ENCODE results near the gene PCDHGA1. TPM values are rescaled to one million over a fixed set of nuclear protein-coding genes. Genes with fewer than 3 reads are reported as not detected.
"Not testable (repeated sequence)": the region's sequence is repeated elsewhere in the genome, so short reads cannot be mapped to it uniquely, and the experiment has no call there.

PCDHGA1 gene
- polyA plus RNA-seq, 2 donors: 0.13 to 0.22 TPM

GRCh38 chr5:141345327-141345726 is 15.0 kb downstream of the PCDHGA1 start:
- Histone ChIP-seq H3K9me3 (ENCODE audit: control insufficient read depth in 2 of 2, insufficient read depth in 1 of 2, low read depth in 1 of 2, low read length in 1 of 2) (peaks cover 20 to 33% of the 10 kb centered on the region in 2 donors), H3K27ac (ENCODE audit: low read depth in 2 of 2, low read length in 1 of 2) (no peak overlapping the region), H3K4me1 (ENCODE audit: control insufficient read depth in 2 of 2, insufficient read depth in 2 of 2, low read length in 1 of 2) (no peaks in the 10 kb centered on the region), H3K36me3 (ENCODE audit: control insufficient read depth in 2 of 2, insufficient read depth in 2 of 2, low read length in 1 of 2) (no peaks in the 10 kb centered on the region), H3K27me3 (ENCODE audit: control insufficient read depth in 1 of 2, insufficient read depth in 2 of 2, low read length in 2 of 2) (peaks cover 0 to 4% of the 10 kb centered on the region in 2 donors), H3K4me3 (ENCODE audit: low read depth in 1 of 2, low read length in 2 of 2) (no peak overlapping the region)
- WGBS, 2 donors: 37% methylated on average over 20 of the region's 20 CpGs

DNA sequence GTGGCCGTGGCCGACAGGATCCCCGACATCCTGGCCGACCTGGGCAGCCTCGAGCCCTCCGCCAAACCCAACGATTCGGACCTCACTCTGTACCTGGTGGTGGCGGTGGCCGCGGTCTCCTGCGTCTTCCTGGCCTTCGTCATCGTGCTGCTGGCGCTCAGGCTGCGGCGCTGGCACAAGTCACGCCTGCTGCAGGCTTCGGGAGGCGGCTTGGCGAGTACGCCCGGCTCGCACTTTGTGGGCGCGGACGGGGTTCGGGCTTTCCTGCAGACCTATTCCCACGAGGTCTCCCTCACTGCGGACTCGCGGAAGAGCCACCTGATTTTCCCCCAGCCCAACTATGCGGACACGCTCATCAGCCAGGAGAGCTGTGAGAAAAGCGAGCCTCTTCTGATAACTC is 15.7 kb downstream of the PCDHGA1 start:
- WGBS, 2 donors: 45 to 49% methylated on average over 20 to 27 of the region's 35 CpGs
- H3K9me3 ChIP-seq (ENCODE audit: control insufficient read depth in 2 of 2, insufficient read depth in 1 of 2, low read depth in 1 of 2, low read length in 1 of 2): peaks cover 20 to 32% of the 10 kb centered on the region in 2 donors

GRCh38 chr5:141349917-141350619 is 19.8 kb downstream of the PCDHGA1 start, which contains the start of gene PCDHGB1:
Gene PCDHGB1 (plus strand): TSS chr5:141350099. CDS start chr5:141350261, 162 bp downstream.
- H3K4me3 ChIP-seq (ENCODE audit: low read depth in 1 of 2, low read length in 2 of 2): peak within 1 kb of the TSS in 1 of 2 donors; percentile 37
- H3K27ac ChIP-seq (ENCODE audit: low read depth in 2 of 2, low read length in 1 of 2): no peak within 1 kb of the TSS
- H3K9me3 ChIP-seq (ENCODE audit: control insufficient read depth in 2 of 2, insufficient read depth in 1 of 2, low read depth in 1 of 2, low read length in 1 of 2): peaks cover 17 to 38% of the 10 kb centered on the region in 2 donors
- peaks cover 0 to 2% of the 10 kb centered on the region in 2 donors for H3K4me1 ChIP-seq (ENCODE audit: control insufficient read depth in 2 of 2, insufficient read depth in 2 of 2, low read length in 1 of 2)
- no peaks in the 10 kb centered on the region for H3K36me3 ChIP-seq (ENCODE audit: control insufficient read depth in 2 of 2, insufficient read depth in 2 of 2, low read length in 1 of 2)
- H3K27me3 ChIP-seq (ENCODE audit: control insufficient read depth in 1 of 2, insufficient read depth in 2 of 2, low read length in 2 of 2): peaks cover 0 to 3% of the 10 kb centered on the region in 2 donors
- 25 to 26% methylated on average over 29 of the region's 29 CpGs for WGBS, 2 donors

More for the DNA sequence above, 15.7 kb downstream of the PCDHGA1 start:
- not testable (repeated sequence) for H3K27ac ChIP-seq (ENCODE audit: low read depth in 2 of 2, low read length in 1 of 2); H3K4me1 ChIP-seq (ENCODE audit: control insufficient read depth in 2 of 2, insufficient read depth in 2 of 2, low read length in 1 of 2); H3K4me3 ChIP-seq (ENCODE audit: low read depth in 1 of 2, low read length in 2 of 2); H3K36me3 ChIP-seq (ENCODE audit: control insufficient read depth in 2 of 2, insufficient read depth in 2 of 2, low read length in 1 of 2); H3K27me3 ChIP-seq (ENCODE audit: control insufficient read depth in 1 of 2, insufficient read depth in 2 of 2, low read length in 2 of 2)

DNA sequence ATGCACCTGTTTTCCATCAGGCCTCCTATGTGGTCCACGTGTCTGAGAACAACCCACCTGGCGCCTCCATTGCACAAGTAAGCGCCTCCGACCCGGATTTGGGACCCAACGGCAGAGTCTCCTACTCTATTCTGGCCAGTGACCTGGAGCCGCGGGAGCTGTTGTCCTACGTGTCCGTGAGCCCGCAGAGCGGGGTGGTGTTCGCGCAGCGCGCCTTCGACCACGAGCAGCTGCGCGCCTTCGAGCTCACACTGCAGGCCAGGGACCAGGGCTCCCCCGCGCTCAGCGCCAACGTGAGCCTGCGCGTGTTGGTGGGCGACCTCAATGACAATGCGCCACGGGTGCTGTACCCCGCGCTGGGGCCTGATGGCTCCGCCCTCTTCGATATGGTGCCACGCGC is 21.3 kb downstream of the PCDHGA1 start:
- Histone ChIP-seq H3K4me1 (ENCODE audit: control insufficient read depth in 2 of 2, insufficient read depth in 2 of 2, low read length in 1 of 2) (peaks cover 0 to 2% of the 10 kb centered on the region in 2 donors), H3K27ac (ENCODE audit: low read depth in 2 of 2, low read length in 1 of 2) (no peak overlapping the region), H3K27me3 (ENCODE audit: control insufficient read depth in 1 of 2, insufficient read depth in 2 of 2, low read length in 2 of 2) (peaks cover 0 to 3% of the 10 kb centered on the region in 2 donors), H3K4me3 (ENCODE audit: low read depth in 1 of 2, low read length in 2 of 2) (no peak overlapping the region), H3K36me3 (ENCODE audit: control insufficient read depth in 2 of 2, insufficient read depth in 2 of 2, low read length in 1 of 2) (no peaks in the 10 kb centered on the region), H3K9me3 (ENCODE audit: control insufficient read depth in 2 of 2, insufficient read depth in 1 of 2, low read depth in 1 of 2, low read length in 1 of 2) (peaks cover 25 to 46% of the 10 kb centered on the region in 2 donors)
- 40 to 42% methylated on average over 31 to 36 of the region's 36 CpGs for WGBS, 2 donors

DNA sequence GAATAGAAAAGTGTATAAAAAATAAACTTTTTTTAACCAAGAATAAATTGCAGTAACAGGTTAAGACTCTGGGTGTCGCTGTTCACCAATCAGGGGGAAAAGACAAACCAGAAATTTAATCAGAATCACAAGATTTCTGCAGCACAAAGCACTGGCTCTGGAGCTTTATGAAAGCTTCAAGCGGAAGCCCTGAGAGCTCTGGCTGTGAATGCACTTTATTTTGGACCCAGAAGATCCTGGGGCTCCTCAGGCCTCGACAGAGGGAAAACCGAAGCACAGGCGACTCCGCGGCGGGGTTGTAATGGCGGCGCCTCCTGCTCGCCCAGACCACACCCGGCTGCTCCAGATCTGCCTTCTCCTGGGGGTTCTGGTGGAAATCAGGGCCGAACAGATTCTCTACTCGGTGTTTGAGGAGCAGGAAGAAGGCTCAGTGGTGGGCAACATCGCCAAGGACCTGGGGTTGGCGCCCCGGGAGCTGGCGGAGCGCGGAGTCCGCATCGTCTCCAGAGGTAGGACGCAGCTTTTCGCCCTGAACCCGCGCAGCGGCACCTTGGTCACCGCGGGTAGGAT is 24.7 kb downstream of the PCDHGA1 start, which contains the start of gene PCDHGA4:
Gene PCDHGA4, plus strand, starts transcription at position 122 of the 570 bp plus-strand sequence. Its CDS starts 87 bp downstream, at position 209.
- Histone ChIP-seq H3K4me1 (ENCODE audit: control insufficient read depth in 2 of 2, insufficient read depth in 2 of 2, low read length in 1 of 2) (peaks cover 0 to 2% of the 10 kb centered on the region in 2 donors), H3K4me3 (ENCODE audit: low read depth in 1 of 2, low read length in 2 of 2) (peak within 1 kb of the TSS in 1 of 2 donors; percentile 27), H3K27me3 (ENCODE audit: control insufficient read depth in 1 of 2, insufficient read depth in 2 of 2, low read length in 2 of 2) (peaks cover 0 to 3% of the 10 kb centered on the region in 2 donors), H3K9me3 (ENCODE audit: control insufficient read depth in 2 of 2, insufficient read depth in 1 of 2, low read depth in 1 of 2, low read length in 1 of 2) (peaks cover 32 to 53% of the 10 kb centered on the region in 2 donors), H3K27ac (ENCODE audit: low read depth in 2 of 2, low read length in 1 of 2) (no peak within 1 kb of the TSS), H3K36me3 (ENCODE audit: control insufficient read depth in 2 of 2, insufficient read depth in 2 of 2, low read length in 1 of 2) (no peaks in the 10 kb centered on the region)
- WGBS, 2 donors: 23 to 25% methylated on average over 29 of the region's 29 CpGs

DNA sequence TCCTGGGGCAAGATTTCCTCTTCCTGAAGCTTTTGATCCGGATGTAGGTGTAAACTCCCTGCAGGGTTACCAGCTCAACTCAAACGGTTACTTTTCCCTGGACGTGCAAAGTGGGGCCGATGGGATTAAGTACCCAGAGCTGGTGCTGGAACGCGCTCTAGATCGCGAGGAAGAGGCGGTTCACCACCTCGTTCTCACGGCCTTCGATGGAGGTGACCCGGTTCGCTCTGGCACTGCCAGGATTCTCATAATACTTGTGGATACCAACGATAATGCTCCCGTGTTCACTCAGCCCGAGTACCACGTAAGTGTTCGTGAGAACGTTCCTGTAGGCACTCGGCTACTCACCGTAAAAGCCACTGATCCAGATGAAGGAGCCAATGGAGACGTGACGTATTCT is 25.3 kb downstream of the PCDHGA1 start:
- WGBS, 2 donors: 55 to 56% methylated on average over 24 of the region's 24 CpGs
- H3K27me3 ChIP-seq (ENCODE audit: control insufficient read depth in 1 of 2, insufficient read depth in 2 of 2, low read length in 2 of 2): peaks cover 0 to 8% of the 10 kb centered on the region in 2 donors
- peaks cover 31 to 54% of the 10 kb centered on the region in 2 donors for H3K9me3 ChIP-seq (ENCODE audit: control insufficient read depth in 2 of 2, insufficient read depth in 1 of 2, low read depth in 1 of 2, low read length in 1 of 2)
- no peaks in the 10 kb centered on the region for H3K36me3 ChIP-seq (ENCODE audit: control insufficient read depth in 2 of 2, insufficient read depth in 2 of 2, low read length in 1 of 2)
- peaks cover 0 to 2% of the 10 kb centered on the region in 2 donors for H3K4me1 ChIP-seq (ENCODE audit: control insufficient read depth in 2 of 2, insufficient read depth in 2 of 2, low read length in 1 of 2)
- no peak overlapping the region for H3K27ac ChIP-seq (ENCODE audit: low read depth in 2 of 2, low read length in 1 of 2)
- H3K4me3 ChIP-seq (ENCODE audit: low read depth in 1 of 2, low read length in 2 of 2): no peak overlapping the region

DNA sequence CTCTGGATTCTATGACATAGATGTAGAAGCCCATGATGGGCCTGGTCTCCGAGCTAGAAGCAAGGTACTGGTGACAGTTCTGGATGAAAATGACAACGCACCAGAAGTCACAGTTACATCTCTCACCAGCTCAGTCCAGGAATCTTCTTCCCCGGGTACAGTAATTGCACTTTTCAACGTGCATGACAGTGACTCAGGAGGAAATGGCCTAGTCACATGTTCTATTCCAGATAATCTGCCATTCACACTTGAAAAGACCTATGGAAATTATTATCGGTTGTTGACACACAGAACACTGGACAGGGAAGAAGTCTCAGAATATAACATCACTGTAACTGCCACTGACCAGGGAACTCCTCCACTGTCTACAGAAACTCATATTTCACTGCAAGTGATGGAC is 25.8 kb downstream of the PCDHGA1 start:
- H3K27me3 ChIP-seq (ENCODE audit: control insufficient read depth in 1 of 2, insufficient read depth in 2 of 2, low read length in 2 of 2): peaks cover 0 to 5% of the 10 kb centered on the region in 2 donors
- no peaks in the 10 kb centered on the region for H3K36me3 ChIP-seq (ENCODE audit: control insufficient read depth in 2 of 2, insufficient read depth in 2 of 2, low read length in 1 of 2)
- H3K9me3 ChIP-seq (ENCODE audit: control insufficient read depth in 2 of 2, insufficient read depth in 1 of 2, low read depth in 1 of 2, low read length in 1 of 2): peaks cover 33 to 53% of the 10 kb centered on the region in 2 donors
- no peak overlapping the region for H3K4me3 ChIP-seq (ENCODE audit: low read depth in 1 of 2, low read length in 2 of 2)
- H3K4me1 ChIP-seq (ENCODE audit: control insufficient read depth in 2 of 2, insufficient read depth in 2 of 2, low read length in 1 of 2): no peaks in the 10 kb centered on the region
- no peak overlapping the region for H3K27ac ChIP-seq (ENCODE audit: low read depth in 2 of 2, low read length in 1 of 2)
- 65 to 71% methylated on average over 5 of the region's 5 CpGs for whole genome bisulfite sequencing, 2 donors

DNA sequence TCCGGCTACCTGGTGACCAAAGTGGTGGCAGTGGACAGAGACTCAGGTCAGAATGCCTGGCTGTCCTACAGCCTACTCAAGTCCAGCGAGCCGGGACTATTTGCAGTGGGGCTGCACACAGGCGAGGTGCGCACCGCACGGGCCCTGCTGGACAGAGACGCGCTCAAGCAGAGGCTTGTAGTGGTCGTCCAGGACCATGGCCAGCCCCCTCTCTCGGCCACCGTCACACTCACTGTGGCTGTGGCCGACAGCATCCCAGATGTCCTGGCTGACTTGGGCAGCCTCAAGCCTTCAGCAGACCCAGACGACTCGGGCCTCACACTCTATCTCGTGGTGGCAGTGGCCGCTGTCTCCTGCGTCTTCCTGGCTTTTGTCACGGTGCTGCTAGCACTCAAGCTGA is 26.6 kb downstream of the PCDHGA1 start:
- no peak overlapping the region for H3K4me3 ChIP-seq (ENCODE audit: low read depth in 1 of 2, low read length in 2 of 2)
- 45 to 52% methylated on average over 19 of the region's 19 CpGs for WGBS, 2 donors

GRCh38 chr5:141359790-141360426 is 29.6 kb downstream of the PCDHGA1 start, which contains the start of gene PCDHGB2:
Gene PCDHGB2 (plus strand): TSS chr5:141359994. CDS start chr5:141360136, 142 bp downstream.
- peaks cover 0 to 5% of the 10 kb centered on the region in 2 donors for H3K27me3 ChIP-seq (ENCODE audit: control insufficient read depth in 1 of 2, insufficient read depth in 2 of 2, low read length in 2 of 2)
- H3K9me3 ChIP-seq (ENCODE audit: control insufficient read depth in 2 of 2, insufficient read depth in 1 of 2, low read depth in 1 of 2, low read length in 1 of 2): peaks cover 41 to 59% of the 10 kb centered on the region in 2 donors
- H3K27ac ChIP-seq (ENCODE audit: low read depth in 2 of 2, low read length in 1 of 2): no peak within 1 kb of the TSS
- peaks cover 0 to 4% of the 10 kb centered on the region in 2 donors for H3K4me1 ChIP-seq (ENCODE audit: control insufficient read depth in 2 of 2, insufficient read depth in 2 of 2, low read length in 1 of 2)
- 19 to 21% methylated on average over 24 of the region's 24 CpGs for WGBS, 2 donors
- H3K36me3 ChIP-seq (ENCODE audit: control insufficient read depth in 2 of 2, insufficient read depth in 2 of 2, low read length in 1 of 2): no peaks in the 10 kb centered on the region
- H3K4me3 ChIP-seq (ENCODE audit: low read depth in 1 of 2, low read length in 2 of 2): peak within 1 kb of the TSS; percentile 18 to 40

More for the DNA sequence above, 26.6 kb downstream of the PCDHGA1 start:
- Histone ChIP-seq H3K27ac (ENCODE audit: low read depth in 2 of 2, low read length in 1 of 2) (no peak overlapping the region), H3K4me1 (ENCODE audit: control insufficient read depth in 2 of 2, insufficient read depth in 2 of 2, low read length in 1 of 2) (peaks cover 0 to 4% of the 10 kb centered on the region in 2 donors), H3K27me3 (ENCODE audit: control insufficient read depth in 1 of 2, insufficient read depth in 2 of 2, low read length in 2 of 2) (peaks cover 0 to 5% of the 10 kb centered on the region in 2 donors), H3K36me3 (ENCODE audit: control insufficient read depth in 2 of 2, insufficient read depth in 2 of 2, low read length in 1 of 2) (no peaks in the 10 kb centered on the region), H3K9me3 (ENCODE audit: control insufficient read depth in 2 of 2, insufficient read depth in 1 of 2, low read depth in 1 of 2, low read length in 1 of 2) (peaks cover 33 to 53% of the 10 kb centered on the region in 2 donors)

Measured in esophagus (tissue), 2 donors.